HEK293 (cell line): Measurements from ENCODE around the gene IZUMO1R.
"Not testable (repeated sequence)": the region's sequence is repeated elsewhere in the genome, so short reads cannot be mapped to it uniquely, and the experiment has no call there.

Experiments
- CTCF ChIA-PET: fragments of 350-600 bp; formaldehyde crosslinking; extraction: SDS; loops from one replicate; lab custom pipeline; 2021; ENCODE audit warnings: antibody characterized with exemption; lab: Yijun Ruan, JAX
- POLR2A ChIA-PET: fragments of 300-600 bp; formaldehyde crosslinking; extraction: SDS; loops from one replicate; lab custom pipeline; 2020; ENCODE audit warnings: antibody characterized with exemption, inconsistent platforms; lab: Yijun Ruan, JAX
- H3K27ac ChIP-seq: fragments of 200-500 bp; sonication (Bioruptor generic); 2 replicates; pipeline ENCODE4 v1.5.1; 2014; ENCODE audit warnings: low read depth, low read length, control low read depth, inconsistent platforms; ENCODE audit errors: extremely low read depth
- H3K36me3 ChIP-seq, 2 experiments: fragments of 200-500 bp in 1 of 2; sonication (Bioruptor generic) in 1 of 2; 1 replicate in 1 of 2; 2 replicates in 1 of 2; pipeline ENCODE4 v1.5.1; 2014 to 2017; ENCODE audit warnings: inconsistent platforms in 2 of 2, low read length in 2 of 2; ENCODE audit not compliant: control insufficient read depth in 2 of 2, insufficient read depth in 1 of 2
- H3K4me1 ChIP-seq: fragments of 200-500 bp; sonication (Bioruptor generic); 2 replicates; pipeline ENCODE4 v1.5.1; 2014; ENCODE audit warnings: mild to moderate bottlenecking, low read length, inconsistent platforms; ENCODE audit not compliant: control insufficient read depth, insufficient read depth
- H3K4me3 ChIP-seq: 2 replicates; pipeline ENCODE4 v1.5.1; 2011; ENCODE audit warnings: low read depth, mild to moderate bottlenecking, control low read depth, low read length, moderate library complexity
- H3K9me3 ChIP-seq: fragments of 200-500 bp; sonication (Bioruptor generic); 2 replicates; pipeline ENCODE4 v1.5.1; 2014; ENCODE audit warnings: low read depth, low read length, inconsistent platforms; ENCODE audit not compliant: control insufficient read depth, insufficient read depth
- REPIN1 ChIP-seq: fragments of 450-650 bp; formaldehyde crosslinking; IDR thresholded peaks from 2 replicates; pipeline ENCODE4 v1.5.1; 2017; ENCODE audit warnings: missing biosample characterization, missing genetic modification characterization, low read depth
- SCRT2 ChIP-seq: fragments of 450-650 bp; formaldehyde crosslinking; IDR thresholded peaks from 2 replicates; pipeline ENCODE4 v1.5.1; 2016; ENCODE audit warnings: missing biosample characterization, missing genetic modification characterization
- ZBTB8A ChIP-seq: fragments of 450-650 bp; formaldehyde crosslinking; IDR thresholded peaks from 2 replicates; pipeline ENCODE4 v1.5.1; 2016; ENCODE audit warnings: missing biosample characterization, missing genetic modification characterization
- ZEB2 ChIP-seq: fragments of 450-650 bp; formaldehyde crosslinking; IDR thresholded peaks from 2 replicates; pipeline ENCODE4 v1.5.1; 2016; ENCODE audit warnings: missing biosample characterization, missing genetic modification characterization
- ZFHX2 ChIP-seq: fragments of 450-650 bp; formaldehyde crosslinking; conservative IDR thresholded peaks from 2 replicates; pipeline ENCODE4 v1.5.1; 2016; ENCODE audit warnings: missing biosample characterization, missing genetic modification characterization
- ZNF157 ChIP-seq: fragments of 450-650 bp; formaldehyde crosslinking; IDR thresholded peaks from 2 replicates; pipeline ENCODE4 v1.5.1; 2016; ENCODE audit warnings: missing biosample characterization, missing genetic modification characterization
- ZNF16 ChIP-seq: fragments of 450-650 bp; formaldehyde crosslinking; IDR thresholded peaks from 2 replicates; pipeline ENCODE4 v1.5.1; 2016; ENCODE audit warnings: low read depth, missing biosample characterization, missing genetic modification characterization
- ZNF214 ChIP-seq: fragments of 450-650 bp; formaldehyde crosslinking; IDR thresholded peaks from 2 replicates; pipeline ENCODE4 v1.5.1; 2017; ENCODE audit warnings: missing biosample characterization, mild to moderate bottlenecking, missing genetic modification characterization, borderline replicate concordance
- ZNF23 ChIP-seq: fragments of 450-650 bp; formaldehyde crosslinking; IDR thresholded peaks from 2 replicates; pipeline ENCODE4 v1.5.1; 2016; ENCODE audit warnings: missing biosample characterization, missing genetic modification characterization, borderline replicate concordance
- ZNF239 ChIP-seq: fragments of 450-650 bp; formaldehyde crosslinking; IDR thresholded peaks from 2 replicates; pipeline ENCODE4 v1.5.1; 2016; ENCODE audit warnings: missing biosample characterization, missing genetic modification characterization
- ZNF24 ChIP-seq: fragments of 450-650 bp; formaldehyde crosslinking; IDR thresholded peaks from 2 replicates; pipeline ENCODE4 v1.5.1; 2016; ENCODE audit warnings: missing biosample characterization, missing genetic modification characterization
- ZNF302 ChIP-seq: fragments of 450-650 bp; formaldehyde crosslinking; IDR thresholded peaks from 2 replicates; pipeline ENCODE4 v1.5.1; 2016; ENCODE audit warnings: missing biosample characterization, missing genetic modification characterization, low read depth
- ZNF561 ChIP-seq: fragments of 450-650 bp; IDR thresholded peaks from 2 replicates; pipeline ENCODE4 v1.5.1; 2018; ENCODE audit warnings: missing biosample characterization, missing genetic modification characterization, borderline replicate concordance
- ZNF585B ChIP-seq: fragments of 450-650 bp; formaldehyde crosslinking; IDR thresholded peaks from 2 replicates; pipeline ENCODE4 v1.5.1; 2016; ENCODE audit warnings: missing biosample characterization, missing genetic modification characterization
- ZNF596 ChIP-seq: fragments of 450-650 bp; IDR thresholded peaks from 2 replicates; pipeline ENCODE4 v1.5.0; 2018; ENCODE audit warnings: missing biosample characterization, mild to moderate bottlenecking, missing genetic modification characterization, moderate library complexity
- ZNF621 ChIP-seq: fragments of 450-650 bp; formaldehyde crosslinking; IDR thresholded peaks from 2 replicates; pipeline ENCODE4 v1.5.1; 2017; ENCODE audit warnings: missing biosample characterization, missing genetic modification characterization
- ZNF776 ChIP-seq: fragments of 450-650 bp; formaldehyde crosslinking; IDR thresholded peaks from 2 replicates; pipeline ENCODE4 v1.5.0; 2017; ENCODE audit warnings: missing biosample characterization, missing genetic modification characterization, borderline replicate concordance
- ZNF843 ChIP-seq: fragments of 450-650 bp; formaldehyde crosslinking; IDR thresholded peaks from 2 replicates; pipeline ENCODE4 v1.5.1; 2016; ENCODE audit warnings: missing biosample characterization, missing genetic modification characterization
- ZSCAN23 ChIP-seq: fragments of 450-650 bp; formaldehyde crosslinking; IDR thresholded peaks from 2 replicates; pipeline ENCODE4 v1.5.1; 2016; ENCODE audit warnings: missing biosample characterization, missing genetic modification characterization
- ZSCAN30 ChIP-seq: fragments of 450-650 bp; IDR thresholded peaks from 2 replicates; pipeline ENCODE4 v1.5.1; 2018; ENCODE audit warnings: missing biosample characterization, mild to moderate bottlenecking, missing genetic modification characterization, moderate library complexity
- TF ChIP-seq, protein P1 (sequence below): fragments of 450-650 bp; formaldehyde crosslinking; IDR thresholded peaks from 2 replicates; pipeline ENCODE4 v1.5.1; 2016; ENCODE audit warnings: missing biosample characterization, missing genetic modification characterization
- TF ChIP-seq, protein P2 (sequence below): fragments of 450-650 bp; formaldehyde crosslinking; IDR thresholded peaks from 2 replicates; pipeline ENCODE4 v1.5.1; 2017; ENCODE audit warnings: missing biosample characterization, missing genetic modification characterization
- TF ChIP-seq, protein P3 (sequence below): sonication (generic); formaldehyde crosslinking; IDR thresholded peaks from 2 replicates; pipeline ENCODE4 v1.8.1; 2022; ENCODE audit warnings: mild to moderate bottlenecking, moderate library complexity, missing genetic modification reagents

The IZUMO1R gene

DNA sequence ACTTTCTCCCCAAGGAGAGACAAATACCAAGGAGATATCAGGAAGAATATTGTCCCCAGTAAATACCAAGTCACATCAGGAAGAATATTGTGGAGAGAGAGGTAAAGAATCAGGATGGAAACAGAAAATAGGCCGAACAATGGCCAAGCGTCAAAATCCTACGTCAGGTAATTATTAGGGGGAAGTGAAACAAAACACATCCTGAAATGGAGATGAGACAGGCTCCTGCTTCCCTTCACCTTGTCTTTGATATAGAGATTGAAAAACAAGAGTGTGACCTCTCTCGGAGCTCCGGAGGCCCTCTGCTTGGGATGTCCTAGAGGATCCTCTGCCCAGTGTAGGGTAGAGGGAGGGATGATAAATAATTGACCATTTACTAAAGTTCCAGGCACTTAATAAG is 27.4 kb upstream of the IZUMO1R start:
- Histone ChIP-seq H3K4me1 (no peaks in the 10 kb centered on the region), H3K36me3 (no peaks in the 10 kb centered on the region), H3K27ac (no peak overlapping the region), H3K9me3 (no peaks in the 10 kb centered on the region), H3K4me3 (no peak overlapping the region)
- POLR2A ChIA-PET = no interaction called here
- TF ChIP-seq ZNF157 (tag by site-specific recombination) (no peak), ZNF621 (tag by site-specific recombination) (no peak), ZNF302 (tag by site-specific recombination) (no peak), ZNF585B (no peak), ZEB2 (tag by site-specific recombination) (no peak), ZFHX2 (tag by site-specific recombination) (no peak), ZNF561 (tag by site-specific recombination) (no peak), ZNF24 (tag by site-specific recombination) (no peak), ZSCAN23 (no peak), ZNF214 (no peak), ZSCAN30 (no peak)
- TF ChIP-seq, protein P1, sequence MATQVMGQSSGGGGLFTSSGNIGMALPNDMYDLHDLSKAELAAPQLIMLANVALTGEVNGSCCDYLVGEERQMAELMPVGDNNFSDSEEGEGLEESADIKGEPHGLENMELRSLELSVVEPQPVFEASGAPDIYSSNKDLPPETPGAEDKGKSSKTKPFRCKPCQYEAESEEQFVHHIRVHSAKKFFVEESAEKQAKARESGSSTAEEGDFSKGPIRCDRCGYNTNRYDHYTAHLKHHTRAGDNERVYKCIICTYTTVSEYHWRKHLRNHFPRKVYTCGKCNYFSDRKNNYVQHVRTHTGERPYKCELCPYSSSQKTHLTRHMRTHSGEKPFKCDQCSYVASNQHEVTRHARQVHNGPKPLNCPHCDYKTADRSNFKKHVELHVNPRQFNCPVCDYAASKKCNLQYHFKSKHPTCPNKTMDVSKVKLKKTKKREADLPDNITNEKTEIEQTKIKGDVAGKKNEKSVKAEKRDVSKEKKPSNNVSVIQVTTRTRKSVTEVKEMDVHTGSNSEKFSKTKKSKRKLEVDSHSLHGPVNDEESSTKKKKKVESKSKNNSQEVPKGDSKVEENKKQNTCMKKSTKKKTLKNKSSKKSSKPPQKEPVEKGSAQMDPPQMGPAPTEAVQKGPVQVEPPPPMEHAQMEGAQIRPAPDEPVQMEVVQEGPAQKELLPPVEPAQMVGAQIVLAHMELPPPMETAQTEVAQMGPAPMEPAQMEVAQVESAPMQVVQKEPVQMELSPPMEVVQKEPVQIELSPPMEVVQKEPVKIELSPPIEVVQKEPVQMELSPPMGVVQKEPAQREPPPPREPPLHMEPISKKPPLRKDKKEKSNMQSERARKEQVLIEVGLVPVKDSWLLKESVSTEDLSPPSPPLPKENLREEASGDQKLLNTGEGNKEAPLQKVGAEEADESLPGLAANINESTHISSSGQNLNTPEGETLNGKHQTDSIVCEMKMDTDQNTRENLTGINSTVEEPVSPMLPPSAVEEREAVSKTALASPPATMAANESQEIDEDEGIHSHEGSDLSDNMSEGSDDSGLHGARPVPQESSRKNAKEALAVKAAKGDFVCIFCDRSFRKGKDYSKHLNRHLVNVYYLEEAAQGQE (tag by site-specific recombination) = no peak
- TF ChIP-seq, protein P2, sequence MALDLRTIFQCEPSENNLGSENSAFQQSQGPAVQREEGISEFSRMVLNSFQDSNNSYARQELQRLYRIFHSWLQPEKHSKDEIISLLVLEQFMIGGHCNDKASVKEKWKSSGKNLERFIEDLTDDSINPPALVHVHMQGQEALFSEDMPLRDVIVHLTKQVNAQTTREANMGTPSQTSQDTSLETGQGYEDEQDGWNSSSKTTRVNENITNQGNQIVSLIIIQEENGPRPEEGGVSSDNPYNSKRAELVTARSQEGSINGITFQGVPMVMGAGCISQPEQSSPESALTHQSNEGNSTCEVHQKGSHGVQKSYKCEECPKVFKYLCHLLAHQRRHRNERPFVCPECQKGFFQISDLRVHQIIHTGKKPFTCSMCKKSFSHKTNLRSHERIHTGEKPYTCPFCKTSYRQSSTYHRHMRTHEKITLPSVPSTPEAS (tag by site-specific recombination) = no peak
- TF ChIP-seq, protein P3, sequence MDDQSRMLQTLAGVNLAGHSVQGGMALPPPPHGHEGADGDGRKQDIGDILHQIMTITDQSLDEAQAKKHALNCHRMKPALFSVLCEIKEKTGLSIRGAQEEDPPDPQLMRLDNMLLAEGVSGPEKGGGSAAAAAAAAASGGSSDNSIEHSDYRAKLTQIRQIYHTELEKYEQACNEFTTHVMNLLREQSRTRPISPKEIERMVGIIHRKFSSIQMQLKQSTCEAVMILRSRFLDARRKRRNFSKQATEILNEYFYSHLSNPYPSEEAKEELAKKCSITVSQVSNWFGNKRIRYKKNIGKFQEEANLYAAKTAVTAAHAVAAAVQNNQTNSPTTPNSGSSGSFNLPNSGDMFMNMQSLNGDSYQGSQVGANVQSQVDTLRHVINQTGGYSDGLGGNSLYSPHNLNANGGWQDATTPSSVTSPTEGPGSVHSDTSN = no peak
- CTCF ChIA-PET = no interaction called here

DNA sequence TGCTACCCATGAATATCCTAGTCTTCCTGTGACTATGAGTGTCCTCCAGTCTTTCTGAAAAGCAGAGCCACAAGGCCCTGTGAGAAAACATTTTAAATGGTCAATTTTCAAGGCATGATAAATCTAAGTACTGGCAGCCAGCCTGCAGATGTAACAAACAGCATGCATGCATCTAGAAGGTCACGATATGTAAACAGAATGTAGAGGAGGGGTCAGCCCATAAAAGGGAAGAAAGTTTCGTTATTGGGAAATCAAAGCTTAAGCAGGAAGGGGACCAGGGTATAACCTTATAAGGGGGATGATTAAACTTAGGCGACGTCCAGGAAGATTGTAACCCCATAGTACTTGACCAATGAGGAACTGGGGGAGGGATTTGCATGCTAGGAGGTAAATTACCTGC is 26.2 kb upstream of the IZUMO1R start:
- H3K4me3 ChIP-seq, H3K9me3 ChIP-seq, CTCF ChIA-PET, H3K36me3 ChIP-seq, H3K4me1 ChIP-seq, POLR2A ChIA-PET, H3K27ac ChIP-seq: not testable (repeated sequence)

DNA sequence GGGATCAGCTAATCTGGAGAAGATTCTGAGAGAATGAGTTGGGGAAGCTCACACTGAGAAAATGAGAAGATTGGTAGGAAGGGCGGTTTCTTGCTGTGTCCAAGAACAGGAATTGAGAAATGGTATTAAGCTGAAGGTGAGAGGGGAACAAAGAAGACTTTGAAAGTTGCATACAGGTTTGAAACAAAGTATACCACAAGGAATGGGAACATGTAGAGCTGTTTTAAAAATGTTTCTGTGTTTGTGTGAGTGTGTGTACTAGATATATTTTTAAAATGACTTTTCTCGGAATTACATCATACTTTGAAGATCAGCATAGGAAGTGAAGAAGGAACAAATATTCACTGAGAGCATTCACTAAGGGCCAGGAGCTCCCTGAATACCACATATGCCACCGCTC is 24.4 kb upstream of the IZUMO1R start:
- Histone ChIP-seq H3K27ac (no peak overlapping the region), H3K9me3 (no peaks in the 10 kb centered on the region), H3K4me3 (no peak overlapping the region), H3K36me3 (no peaks in the 10 kb centered on the region), H3K4me1 (no peaks in the 10 kb centered on the region)
- CTCF ChIA-PET = interaction anchor here (0.6 kb wide), 1 partner anchor 384 kb away, joined by 3 read pairs; no protein-coding TSS in a partner anchor
- no peak for TF ChIP-seq ZNF776 (tag by site-specific recombination)
- no peak for TF ChIP-seq ZNF23 (tag by site-specific recombination)
- TF ChIP-seq, protein P1 (tag by site-specific recombination) = no peak
- TF ChIP-seq SCRT2 (tag by site-specific recombination) = no peak
- no peak for TF ChIP-seq ZNF16
- TF ChIP-seq ZNF596 (tag by site-specific recombination) = no peak
- no peak for TF ChIP-seq ZBTB8A (tag by site-specific recombination)
- TF ChIP-seq ZNF239 = no peak
- TF ChIP-seq REPIN1 (tag by site-specific recombination) = no peak
- no peak for TF ChIP-seq ZNF843 (tag by site-specific recombination)
- POLR2A ChIA-PET = no interaction called here
